Muscle of arm (tissue), 12 donors: Measurements from ENCODE around the gene ERC2. TPM values are rescaled to one million over a fixed set of nuclear protein-coding genes. Genes with fewer than 3 reads are reported as not detected.

Source experiments
- DNase-seq: peaks from one replicate; pipeline ENCODE4 v3.0.0-alpha.2; 2013
- polyA plus RNA-seq, 12 donors: library from polyadenylated mRNA; unstranded; fragments of 120-200 nt; gene quantifications; one replicate each; pipeline ENCODE4 v1.2.1, GENCODE V29; 2013; ENCODE audit not compliant: insufficient read length in 12 of 12

Gene ERC2
- polyA plus RNA-seq, 12 donors: 0.87 to 3.0 (median 1.8) TPM; not detected in 2

DNA sequence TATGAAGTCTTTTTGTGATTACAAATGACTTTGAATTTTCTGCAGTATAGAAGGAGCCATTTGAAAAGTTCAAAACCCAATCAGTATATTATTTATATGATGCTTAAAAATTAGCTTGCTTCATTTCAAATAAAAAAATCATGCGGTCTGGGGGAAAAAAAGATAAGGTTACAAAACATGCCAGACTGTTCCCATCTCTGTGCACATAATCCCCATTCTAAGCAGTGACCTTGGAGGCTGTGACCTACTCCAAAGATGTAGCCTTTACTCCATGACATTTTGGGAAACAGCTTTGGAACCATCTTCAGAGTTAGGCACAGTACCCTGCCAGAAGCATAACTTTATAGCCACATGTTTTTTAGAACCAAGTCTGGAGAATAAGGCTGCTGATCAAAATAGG is 533.5 kb downstream of the ERC2 start:
- no peak for DNase-seq

DNA sequence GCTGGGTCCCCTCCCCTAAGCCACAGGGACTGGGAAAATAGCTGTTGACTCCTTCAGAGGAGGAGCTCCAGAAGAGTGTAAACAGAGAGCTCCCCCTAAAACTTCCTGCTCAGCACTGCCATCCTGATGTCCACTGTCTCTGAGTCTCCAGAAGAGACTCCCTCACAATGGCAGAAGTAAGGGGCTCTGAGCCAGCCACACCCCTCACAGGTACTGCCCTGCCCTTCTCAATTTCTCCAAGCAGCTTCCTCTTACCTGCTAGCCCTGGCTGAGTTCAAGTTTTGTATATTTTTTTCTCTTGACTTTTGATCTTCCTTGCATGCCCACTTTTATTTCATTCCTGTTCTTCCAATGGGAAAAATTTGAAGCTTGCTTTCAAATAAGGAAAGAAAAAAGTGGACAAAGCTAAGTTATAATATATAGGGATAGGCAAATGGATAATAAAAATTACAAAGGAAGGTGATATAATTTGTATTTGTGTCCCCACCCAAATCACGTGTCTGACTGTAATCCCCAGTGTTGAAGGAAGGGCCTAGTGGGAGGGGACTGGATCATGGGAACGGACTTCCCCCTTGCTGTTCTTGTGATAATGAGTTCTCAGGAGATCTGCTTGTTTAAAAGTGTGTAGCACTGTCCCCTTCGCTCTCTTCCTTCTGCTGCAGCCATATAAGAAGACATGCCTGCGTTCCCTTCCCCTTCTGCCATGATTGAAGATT is 539.0 kb downstream of the ERC2 start:
- no peak for DNase-seq

DNA sequence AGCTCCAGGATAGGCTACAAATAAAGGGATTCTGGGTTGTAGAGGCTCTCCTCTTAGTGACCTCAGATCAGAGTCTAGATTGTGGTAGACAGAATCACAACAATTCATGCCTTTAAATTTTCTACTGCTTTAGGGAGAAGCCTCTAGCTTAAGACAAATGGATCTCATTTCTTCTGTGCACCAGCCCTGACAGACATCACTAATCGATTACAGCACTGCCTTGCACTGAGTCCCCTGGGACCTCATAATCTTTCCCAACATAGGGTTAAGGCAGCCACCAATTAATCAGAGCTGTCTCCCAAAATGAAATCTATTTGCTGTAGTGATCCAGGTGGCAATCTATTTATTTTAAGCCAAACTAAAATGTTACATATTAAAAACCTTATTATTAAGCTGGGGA is 544.6 kb downstream of the ERC2 start:
- no peak for DNase-seq

DNA sequence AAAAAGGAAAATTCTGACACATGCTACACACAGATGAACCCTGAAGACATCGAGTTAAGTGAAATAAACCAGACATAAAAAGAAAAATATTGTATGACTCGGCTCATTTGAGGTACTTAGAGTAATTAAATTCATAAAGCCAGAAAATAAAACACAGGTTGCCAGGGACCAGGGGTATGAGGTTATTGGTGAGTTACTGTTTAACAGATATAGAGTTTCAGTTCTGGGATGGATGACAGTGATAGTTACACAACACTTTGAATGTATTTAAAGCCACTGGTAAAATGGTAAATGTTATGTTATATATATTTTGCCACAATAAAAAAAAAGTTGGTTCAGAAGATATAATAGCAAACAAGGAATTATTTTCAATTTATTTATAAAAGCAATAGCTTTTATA is 545.1 kb downstream of the ERC2 start:
- no peak for DNase-seq

DNA sequence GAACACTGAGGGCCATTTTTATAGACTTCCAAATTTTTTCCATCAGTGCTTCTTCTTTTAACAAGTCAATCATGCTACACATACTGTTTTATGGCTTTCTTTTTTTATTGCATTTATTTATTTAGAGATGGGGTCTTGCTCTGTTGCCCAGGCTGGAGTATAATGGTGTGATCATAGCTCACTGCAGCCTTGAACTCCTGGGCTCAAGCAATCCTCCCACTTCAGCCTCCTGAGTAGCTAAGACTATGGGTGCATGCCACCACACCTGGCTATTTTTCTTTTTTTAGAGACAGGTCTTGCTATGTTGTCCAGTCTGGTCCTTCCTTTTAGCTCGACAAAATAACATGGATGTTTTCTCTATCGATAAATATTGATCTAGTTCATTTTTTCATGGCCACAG is 555.4 kb downstream of the ERC2 start:
- DNase-seq: no peak

DNA sequence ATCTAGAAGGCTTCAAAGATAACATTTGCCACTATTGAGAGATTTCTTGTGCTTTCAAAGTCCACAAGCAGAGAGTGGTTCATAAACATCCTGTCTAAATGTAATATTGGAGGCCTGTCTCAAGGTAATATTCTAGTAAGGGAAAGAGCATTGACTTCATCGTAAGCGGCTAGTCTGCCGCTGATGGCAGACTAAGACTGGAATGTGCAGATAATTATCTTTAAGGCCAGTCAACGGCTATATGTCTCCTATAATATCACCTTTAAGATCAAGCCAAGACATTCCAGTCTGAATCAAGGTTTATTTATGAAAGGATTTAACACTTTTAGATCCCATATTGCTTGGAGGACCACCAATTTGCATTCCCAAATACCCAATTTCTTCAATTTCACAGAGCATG is 557.0 kb downstream of the ERC2 start:
- no peak for DNase-seq

DNA sequence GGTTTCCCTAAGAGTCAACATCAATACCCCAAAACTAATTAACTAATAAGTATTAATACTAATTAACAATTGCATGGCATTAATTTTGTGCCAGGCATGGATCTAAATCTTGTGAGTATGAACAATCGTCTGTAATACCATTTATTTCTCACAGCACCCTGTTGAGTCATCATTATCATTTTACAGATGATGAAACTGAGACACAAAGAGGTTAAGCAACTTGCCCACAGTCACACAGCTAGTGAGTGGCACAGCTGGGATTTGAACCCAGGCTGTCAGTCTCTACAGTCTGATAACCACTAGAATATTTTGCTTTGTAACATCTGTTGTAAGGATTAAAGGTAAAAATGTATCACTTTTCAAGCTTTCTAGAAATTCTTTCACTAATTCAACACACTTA is 557.7 kb downstream of the ERC2 start:
- no peak for DNase-seq

DNA sequence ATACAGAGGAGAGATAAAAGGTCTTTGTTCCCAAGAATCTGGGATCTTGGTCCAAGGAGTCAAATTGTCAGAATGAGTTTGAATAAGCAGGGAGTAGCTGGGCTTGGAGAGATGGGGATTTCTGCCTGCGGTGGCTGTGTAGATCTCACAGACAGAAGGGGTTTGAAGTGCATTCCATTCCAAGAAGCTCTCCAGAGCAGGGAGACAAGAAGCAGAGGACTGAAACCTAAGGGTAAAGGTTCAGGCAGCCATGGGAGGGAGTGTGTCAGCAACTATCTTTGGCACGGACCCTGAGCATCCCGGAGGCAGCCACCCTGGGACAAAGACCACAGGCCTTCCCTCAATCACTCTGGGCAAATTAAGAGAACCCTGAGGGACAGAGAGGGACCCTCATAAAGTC is 558.9 kb downstream of the ERC2 start:
- DNase-seq: no peak

DNA sequence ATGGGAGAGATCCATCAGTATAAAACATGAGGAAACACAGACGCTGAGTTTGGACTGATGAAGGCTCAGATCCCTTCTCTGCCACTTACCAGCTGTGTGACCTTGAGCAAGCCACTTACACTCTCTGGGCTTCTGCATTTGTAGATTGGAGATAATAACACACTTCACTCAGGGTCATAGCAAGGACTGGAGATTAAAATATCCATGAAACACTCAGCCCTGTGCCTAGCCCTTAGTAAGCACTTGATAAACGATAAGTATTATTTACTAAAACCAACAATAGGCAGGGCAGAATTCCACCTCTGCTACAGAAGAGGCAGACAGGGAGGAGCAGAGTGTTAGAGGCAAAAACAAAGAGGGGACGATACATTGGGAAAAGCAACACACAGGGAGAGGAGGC is 560.7 kb downstream of the ERC2 start:
- DNase-seq: no peak

DNA sequence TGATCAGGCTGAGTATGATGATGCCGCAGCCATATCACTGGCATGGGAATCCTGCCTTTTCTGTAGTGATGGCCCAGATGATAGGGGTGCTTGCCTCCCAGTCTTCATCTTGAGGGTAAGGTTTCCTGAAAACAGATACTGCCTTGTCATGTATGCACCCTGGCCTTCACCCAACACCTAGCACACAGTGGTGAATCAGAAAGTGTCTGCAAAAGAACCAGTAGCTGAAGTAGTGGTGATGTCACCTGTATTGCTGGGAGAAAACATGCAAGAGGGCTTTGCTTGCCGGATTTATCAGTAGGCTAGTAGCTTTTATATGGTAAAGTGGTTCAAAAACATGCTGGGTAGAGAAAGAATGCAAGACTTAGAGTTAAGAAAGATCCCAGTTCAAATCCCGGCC is 561.4 kb downstream of the ERC2 start:
- DNase-seq: no peak

DNA sequence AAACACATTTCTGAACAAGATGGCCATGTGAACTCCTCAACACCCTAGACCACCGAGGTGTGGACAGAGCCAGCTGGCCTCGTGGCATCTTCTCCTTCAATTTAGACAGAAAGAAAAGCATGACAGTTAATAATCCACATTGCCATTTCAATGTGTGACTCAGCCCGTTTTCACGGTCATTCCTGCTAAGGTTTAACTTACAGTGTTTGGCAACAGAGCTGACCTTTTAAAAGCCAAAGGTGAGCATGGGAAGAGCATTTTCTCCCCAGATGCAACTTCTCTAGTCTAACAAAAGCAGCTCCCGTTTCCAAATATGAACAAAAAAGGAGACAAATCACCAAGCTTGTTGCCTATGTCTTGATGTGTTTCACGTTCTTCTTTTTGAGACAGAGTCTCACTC is 563.6 kb downstream of the ERC2 start:
- DNase-seq: no peak

DNA sequence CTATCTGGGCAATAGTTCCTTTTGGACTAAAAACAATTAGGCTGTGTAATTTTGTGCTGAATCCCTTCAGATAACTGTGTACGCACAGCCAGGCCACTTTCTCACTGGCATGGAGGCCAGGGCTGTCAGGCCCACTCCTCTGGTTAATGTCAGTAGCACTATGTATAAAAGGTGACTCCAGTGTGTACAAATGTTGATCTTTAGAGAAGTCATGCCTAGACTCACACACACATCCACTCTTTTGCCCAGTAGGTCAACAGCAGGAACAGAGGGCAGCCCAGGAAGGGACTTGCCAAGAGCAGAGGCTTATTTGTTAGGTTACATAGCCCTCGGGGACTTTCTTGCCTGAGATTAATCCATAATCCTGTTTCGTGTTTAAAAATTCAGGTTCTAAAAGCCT is 564.6 kb downstream of the ERC2 start:
- no peak for DNase-seq

DNA sequence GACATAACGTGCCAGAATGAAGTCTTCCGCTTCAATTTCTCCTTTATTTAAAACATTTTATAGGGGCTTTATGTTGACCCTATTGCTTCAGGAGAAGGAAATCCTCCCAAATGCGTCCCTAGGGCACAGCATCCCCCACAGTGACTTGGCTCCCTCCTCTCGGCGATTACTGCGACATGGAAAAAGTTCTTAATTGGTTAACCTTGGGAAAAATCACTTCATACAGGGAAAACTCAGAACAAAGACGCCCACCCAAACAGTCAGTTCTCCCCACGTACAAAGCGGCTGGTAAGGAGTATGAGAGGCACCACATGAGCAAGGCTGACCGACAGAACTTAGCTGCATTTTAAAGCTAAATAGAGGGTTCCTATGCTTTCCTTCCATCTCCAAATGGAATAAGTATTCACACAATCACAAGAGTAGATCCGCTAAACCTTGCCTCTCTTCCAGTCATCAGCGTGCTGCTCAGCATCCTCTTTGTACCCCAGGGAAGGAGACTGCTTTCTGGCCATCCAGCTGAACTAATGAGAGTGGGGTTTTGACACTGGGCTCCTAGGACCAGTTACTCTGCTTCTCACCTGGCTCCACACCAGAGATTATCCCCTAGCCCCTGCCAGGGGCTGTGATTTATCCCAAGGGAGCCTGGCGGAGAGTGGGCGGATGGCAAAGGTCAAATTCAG is 565.9 kb downstream of the ERC2 start:
- DNase-seq: peak; percentile 49

DNA sequence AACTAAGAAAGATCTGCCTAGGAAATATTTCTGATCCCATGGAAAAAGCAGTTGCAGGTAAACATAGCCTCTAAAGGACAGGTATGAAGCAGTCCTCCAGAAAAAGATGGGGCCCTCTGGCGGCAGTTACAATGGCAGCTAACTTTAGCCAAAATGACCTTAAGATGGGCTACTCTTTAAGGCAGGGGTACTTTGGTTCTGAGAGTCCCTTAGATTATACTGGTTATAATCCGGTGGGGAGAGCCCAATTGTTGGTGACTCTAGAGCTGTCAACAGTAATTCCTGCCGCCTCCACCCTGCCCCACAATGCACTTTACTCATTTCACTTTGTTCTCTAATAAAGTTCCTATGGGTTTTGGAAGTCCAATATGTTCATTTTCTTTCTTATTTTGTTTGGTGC is 568.4 kb downstream of the ERC2 start:
- no peak for DNase-seq

DNA sequence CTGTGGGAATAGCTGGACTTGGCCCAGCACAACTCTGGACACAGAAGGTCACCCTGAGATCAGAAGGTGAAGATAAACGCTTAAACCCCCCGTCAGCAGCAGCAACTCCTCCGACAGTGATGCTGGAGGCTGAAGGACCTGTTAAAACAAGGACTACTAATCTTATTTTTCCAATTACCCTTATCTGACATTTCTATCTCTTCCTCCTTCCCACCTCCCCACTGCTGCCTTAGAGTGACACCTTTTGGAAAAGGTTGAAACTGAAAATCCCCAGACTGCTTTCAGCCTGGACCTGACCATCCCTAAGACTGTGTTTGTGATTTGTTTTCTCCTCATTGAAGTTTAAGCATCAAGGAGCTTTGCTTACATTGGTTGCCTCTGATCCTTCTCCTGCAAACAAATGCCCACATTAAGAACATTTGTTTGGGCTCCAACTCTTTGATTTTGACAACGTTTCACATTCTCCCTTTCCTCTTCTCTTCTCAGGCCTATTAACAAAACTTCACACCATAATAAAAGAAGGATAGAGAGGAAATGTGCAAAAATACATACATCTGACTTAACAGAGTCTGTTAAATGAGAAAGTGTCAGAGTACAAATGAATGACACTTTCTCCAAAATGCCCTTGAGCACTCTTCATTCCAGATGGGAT is 570.6 kb downstream of the ERC2 start:
- DNase-seq: no peak

DNA sequence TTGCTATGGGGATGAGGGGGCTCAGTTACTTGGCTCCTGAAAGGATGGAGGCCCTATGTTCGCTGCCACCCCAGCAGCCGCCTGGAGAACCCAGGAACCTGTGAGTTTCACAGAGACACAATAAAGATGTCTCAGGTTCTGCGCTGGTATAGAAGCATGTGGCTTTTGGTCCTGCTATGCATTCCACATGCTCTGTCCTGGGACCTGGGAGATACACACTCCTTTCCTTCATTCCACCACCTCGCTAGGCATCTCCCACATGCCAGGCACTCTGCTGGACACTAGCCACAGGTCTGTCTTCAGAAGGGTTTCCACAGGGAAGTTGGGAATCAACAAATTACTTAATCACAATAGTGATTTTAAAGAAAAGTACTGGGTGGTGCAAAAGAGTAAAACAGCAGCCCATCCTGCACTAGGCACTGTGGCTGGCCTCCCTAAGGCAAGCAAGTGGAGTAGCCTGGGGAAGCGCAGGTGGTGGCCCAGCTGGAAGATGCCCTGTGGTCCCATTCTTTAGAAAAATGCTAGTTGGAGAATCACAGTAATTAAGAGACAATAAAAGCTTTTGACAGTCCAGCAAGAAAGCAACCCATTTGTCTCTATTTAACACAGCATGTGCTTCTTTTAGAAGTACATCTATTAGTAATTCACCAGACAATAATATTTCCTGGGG is 572.2 kb downstream of the ERC2 start:
- no peak for DNase-seq

DNA sequence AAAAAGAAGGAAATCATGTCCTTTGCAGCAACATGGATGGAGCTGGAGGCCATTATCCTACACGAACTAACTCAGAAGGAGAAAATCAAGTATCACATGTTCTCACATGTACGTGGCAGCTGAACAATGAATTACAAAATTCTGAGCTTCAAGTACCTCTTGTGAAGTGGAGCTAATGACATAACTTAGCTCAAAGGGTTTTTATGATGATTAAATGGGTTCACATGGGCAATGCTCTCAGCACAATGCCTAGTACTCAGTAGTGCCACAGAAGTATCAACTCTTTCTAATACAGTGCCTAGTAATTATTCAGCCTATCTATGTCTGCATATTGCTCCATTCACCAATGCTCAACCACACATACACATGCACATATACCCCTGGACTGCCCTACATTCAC is 573.7 kb downstream of the ERC2 start:
- no peak for DNase-seq

DNA sequence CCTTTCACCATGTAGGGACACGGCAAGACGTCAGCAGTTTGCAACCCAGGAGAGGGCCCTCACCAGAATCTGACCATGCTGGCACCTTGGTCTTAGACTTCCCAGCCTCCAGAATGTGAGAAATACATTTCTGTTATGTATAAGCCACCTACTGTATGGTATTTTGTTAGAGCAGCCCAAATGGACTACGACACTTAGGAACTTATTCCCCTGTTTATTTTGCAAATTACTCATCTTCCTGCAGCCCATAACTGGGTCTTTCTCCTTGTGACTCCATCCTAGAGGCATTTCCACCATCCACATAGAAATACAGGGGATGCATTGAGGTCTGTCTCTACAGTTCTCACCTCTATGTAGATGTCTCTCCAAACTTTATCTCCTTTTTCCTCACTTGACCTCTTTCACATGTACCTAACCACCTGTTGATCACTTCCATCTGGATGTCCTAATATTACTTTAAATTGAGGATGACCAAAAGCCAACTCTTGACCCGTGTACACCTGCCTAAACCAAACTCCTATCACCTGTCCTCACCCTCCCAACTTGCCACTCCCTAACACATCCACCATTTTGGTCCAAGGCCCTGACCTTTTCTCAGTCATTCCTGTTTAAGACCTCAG is 575.1 kb downstream of the ERC2 start:
- DNase-seq: no peak

DNA sequence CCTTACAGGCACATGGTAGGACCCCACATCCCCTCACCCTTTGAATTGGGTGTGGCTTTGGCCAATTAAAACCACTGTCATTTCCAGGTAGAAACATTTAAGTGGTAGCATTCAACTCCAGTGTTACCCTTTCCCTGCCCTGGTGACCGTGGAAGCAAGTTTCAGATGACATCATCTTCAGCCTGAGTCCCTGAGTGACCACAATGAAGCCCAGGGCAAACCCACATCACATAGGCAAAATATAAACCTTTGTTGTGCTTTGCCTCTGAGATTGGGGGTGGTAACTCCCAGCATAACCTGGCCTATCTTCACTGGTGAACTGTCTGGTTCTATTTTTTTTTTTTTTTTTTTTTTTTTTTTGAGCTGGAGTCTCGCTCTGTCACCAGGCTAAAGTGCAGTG is 577.2 kb downstream of the ERC2 start:
- DNase-seq: no peak

DNA sequence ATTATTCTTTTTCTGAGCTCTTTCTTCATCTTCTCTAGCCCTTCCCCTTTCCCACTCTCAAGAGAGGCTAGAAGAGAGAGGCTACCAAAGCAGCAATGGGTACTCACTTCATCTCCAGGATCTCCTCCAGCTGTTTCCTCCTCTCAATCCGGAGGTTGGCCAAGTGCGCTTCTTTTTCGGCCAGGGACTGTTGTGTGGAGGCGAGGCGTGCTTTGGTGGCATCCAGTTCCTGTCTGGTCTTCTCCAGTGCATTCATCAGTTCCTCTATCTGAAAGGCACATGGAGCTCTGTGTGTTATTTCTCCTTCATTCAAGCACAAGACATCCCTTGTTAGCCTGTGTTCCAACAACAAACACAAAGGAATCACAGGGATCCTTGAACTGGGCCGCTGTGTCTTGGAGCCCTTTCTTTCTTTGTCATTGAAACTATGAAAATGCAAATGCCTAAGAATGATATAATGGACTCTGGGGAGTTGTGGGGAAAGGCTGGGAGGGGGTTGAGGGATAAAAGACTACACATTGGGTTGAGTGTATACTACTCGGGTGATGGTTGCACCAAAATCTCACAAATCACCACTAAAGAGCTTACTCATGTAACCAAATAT is 579.9 kb downstream of the ERC2 start:
- no peak for DNase-seq

DNA sequence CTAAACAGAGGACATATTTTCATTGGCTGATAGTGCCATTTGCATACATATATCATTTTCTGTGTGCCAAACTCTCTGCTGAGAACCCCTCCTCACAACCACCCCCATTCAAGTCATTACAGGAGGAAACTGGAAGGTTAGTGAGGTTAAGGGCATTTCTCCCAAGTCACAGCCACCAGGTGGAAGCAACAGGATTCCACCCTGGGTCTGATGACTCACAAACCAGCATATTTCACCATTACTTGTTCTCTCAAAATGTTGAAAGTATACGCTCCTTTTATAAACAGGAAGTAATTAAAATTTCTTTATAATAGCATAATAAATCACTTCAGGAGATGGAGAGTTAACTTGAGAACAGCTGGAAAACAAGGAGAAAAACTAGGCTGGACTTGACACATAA is 582.5 kb downstream of the ERC2 start:
- DNase-seq: no peak
